ENCODE measurements around the gene SUMO3.
"Not testable (repeated sequence)": the region's sequence is repeated elsewhere in the genome, so short reads cannot be mapped to it uniquely, and the experiment has no call there.

Gene SUMO3

GRCh38 chr21:44846485-44847260 lies 28.8 kb upstream of the SUMO3 start:
- no peak for DNase-seq (ENCODE audit: low spot score)

GRCh38 chr21:44846224-44846484 lies 28.3 kb upstream of the SUMO3 start:
- no peak for DNase-seq (ENCODE audit: low spot score)

- DNase-seq (ENCODE audit: low spot score), result no peak
These were observed 27.8 kb upstream of the SUMO3 start for GRCh38 chr21:44845418-44846223.

- DNase-seq (ENCODE audit: low spot score), result no peak
These were observed 26.4 kb upstream of the SUMO3 start for GRCh38 chr21:44844256-44844655.

- DNase-seq (ENCODE audit: low spot score), result no peak
These were observed 25.0 kb upstream of the SUMO3 start for GRCh38 chr21:44842721-44843445.

DNA sequence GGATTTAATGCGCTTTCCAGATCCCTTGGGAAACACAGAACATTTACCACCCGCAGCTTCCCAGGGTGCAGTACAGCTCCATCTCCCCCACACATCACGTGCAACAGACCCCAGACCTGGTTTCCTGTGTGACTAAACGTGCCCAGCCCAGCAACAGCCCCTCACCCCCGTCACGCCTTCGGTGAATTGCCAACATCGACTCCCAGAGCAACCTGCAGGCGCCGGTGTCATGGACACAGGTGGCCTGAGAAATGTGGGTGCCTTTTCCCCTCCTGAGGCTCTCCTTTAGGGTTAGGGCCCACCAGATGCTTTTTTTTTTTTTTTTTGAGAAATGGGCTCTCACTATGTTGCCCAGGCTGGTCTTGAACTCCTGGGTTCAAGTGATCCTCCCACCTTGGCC lies 24.2 kb upstream of the SUMO3 start:
- DNase-seq (ENCODE audit: low spot score), result no peak

- no peak for DNase-seq (ENCODE audit: low spot score)
These were observed 22.9 kb upstream of the SUMO3 start for GRCh38 chr21:44840771-44841170.

GRCh38 chr21:44838951-44839350 lies 21.1 kb upstream of the SUMO3 start:
- DNase-seq (ENCODE audit: low spot score), result no peak

DNA sequence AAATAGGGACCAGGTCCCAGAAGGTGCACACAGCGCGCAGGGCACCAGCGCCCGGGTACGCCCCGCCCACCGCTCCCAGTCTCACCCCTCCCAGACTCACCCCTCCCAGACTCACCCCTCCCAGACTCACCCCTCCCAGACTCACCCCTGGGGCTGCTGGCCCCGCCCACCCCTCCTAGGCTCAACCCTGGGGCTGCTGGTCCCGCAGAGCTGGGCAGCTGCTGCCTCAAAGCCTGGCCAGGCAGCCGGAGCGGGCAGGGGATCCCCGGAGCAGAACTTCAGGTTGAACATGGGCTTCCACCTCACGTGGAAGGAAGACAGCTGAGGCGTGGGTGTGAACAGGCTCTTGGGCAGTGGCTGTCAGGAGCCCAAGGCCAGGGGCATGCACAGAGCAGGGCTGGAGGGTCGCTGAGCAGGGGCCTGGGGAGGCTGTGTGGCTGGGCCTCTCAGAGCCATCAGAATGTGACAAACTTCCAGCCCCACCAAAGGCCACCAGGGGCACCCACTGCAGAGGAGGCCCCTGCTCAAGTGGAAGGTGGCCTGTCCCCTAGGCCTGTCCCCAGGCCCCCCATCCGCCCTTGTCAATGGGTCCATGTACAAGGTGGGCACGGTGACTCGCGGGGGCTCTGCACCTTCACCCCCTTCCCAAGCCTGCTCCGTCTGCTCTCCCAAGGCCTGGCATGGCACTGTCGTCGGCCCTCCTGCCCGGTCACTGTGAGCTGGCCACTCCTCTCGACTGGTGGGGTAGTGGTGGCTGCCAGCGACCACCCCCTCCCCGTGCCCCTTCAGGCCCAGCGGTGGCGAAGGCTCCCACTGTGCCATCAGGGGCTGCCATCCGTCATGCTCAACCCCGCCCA lies 20.4 kb upstream of the SUMO3 start:
- no peak for DNase-seq (ENCODE audit: low spot score)

- no peak for DNase-seq (ENCODE audit: low spot score)
These were observed 19.7 kb upstream of the SUMO3 start for GRCh38 chr21:44837537-44837936.

DNA sequence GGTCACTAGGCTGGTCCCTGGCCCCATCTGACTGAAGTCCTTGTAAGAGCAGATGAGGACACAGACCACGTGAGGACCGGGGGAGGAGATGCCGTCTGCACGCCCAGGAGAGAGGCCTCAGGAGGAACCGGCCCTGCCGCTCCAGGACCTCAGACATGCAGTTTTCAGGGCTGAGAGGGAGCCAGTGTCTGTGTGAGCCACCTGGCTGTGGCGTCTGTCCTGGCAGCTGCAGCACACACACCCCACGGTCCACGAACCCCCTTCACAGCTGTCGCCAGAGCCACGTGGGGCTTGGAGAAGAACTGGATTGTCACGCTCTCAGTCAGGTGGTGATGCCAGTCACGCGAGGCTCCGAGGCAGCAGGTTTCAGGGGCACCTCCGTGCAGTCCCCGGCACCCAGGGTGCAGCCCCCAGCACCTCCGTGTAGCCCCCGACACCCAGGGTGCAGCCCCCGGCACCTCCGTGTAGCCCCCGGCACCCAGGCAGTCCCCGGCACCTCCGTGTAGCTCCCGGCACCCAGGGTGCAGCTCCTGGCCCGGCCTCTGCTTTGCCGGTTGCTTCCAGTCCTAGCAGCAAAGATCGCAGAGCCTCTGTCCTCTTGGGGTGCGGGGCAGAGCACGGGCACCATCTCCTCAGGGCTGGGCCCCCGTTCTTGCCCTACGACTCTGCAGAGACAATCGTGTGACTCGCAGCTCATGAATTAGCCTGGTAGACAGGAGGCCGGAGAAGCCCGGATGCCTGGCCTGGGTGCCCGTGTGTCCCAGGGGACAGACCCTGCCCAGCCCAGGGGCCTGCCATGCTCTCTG lies 19.0 kb upstream of the SUMO3 start:
- DNase-seq (ENCODE audit: low spot score), result no peak

DNA sequence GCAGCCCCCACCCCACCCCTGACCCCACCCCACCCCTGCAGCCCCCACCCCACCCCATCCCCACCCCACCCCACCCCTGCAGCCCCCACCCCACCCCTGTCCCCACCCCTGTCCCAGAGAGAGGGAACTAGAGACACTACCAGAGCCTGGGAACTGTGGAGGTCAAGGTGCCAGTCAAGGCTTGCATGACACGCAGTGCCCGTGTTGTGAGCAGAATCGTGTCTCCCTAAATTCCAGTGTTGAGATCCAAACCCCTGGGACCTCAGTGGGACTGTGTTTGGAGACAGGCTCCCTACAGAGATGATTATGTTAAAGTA lies 18.4 kb upstream of the SUMO3 start:
- no peak for DNase-seq (ENCODE audit: low spot score)

- DNase-seq (ENCODE audit: low spot score), result no peak
These were observed 17.7 kb upstream of the SUMO3 start for GRCh38 chr21:44835647-44835973.

DNA sequence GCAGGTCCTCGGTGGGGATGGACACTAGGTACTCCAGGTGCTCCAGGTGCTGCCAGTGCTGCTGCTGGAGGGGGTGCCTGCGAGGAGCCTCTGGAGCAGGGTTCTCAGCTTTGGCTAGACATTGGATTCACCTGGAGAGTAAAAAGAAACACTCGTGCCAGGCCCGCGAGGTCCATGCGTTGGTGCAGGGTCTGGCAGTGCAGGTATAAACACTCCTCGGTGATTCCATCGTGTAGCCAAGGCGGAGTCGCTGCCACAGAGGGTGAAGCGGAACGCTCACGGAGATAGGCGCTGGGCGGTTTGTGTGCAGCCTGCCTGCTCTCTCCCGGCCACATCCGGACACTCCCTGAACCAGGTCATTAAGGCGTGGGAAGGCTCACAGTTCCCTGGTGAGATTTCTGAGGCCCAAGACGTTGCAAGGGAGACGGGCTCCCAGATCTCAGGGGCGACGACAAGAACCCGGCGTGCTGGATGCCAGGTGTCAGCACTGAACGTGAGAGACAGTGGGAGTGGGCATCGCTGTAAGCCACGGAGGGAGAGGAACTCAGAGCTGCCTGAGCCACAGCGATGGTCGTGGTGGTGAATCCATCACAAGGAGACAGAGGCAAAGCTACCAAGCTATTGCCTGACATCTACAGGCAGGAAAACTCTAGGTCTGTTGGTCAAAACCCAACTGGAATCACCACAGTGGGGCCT lies 17.2 kb upstream of the SUMO3 start:
- DNase-seq (ENCODE audit: low spot score), result no peak

GRCh38 chr21:44834231-44834950 lies 16.5 kb upstream of the SUMO3 start:
- no peak for DNase-seq (ENCODE audit: low spot score)

DNA sequence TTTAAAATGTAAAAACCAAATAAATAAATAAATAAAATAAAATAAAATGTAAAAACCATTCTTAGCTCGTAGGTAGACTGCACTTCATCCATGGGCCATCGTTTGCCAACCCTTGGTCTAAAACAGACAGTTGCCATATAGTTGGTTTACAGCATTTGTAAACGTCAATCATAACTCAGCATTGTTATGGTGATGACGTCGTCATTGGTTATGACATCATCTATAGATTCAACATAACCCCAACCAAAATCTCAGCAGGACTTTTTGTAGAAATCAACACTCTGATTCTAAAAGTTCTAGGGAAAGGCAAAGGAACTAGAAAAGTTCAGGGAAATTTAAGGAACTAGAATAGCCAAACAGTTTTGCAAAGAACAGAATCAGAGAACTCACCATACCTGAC lies 15.8 kb upstream of the SUMO3 start:
- DNase-seq (ENCODE audit: low spot score), result no peak

GRCh38 chr21:44832516-44833255 lies 14.8 kb upstream of the SUMO3 start:
- DNase-seq (ENCODE audit: low spot score), result not testable (repeated sequence)

GRCh38 chr21:44831227-44831860 lies 13.5 kb upstream of the SUMO3 start:
- DNase-seq (ENCODE audit: low spot score), result no peak

GRCh38 chr21:44829507-44830092 lies 11.7 kb upstream of the SUMO3 start:
- DNase-seq (ENCODE audit: low spot score), result no peak

All from D341Med (cell line).